AG04449 (cell line): ENCODE results near the gene ARHGAP33.

Experiments
- CTCF ChIA-PET: fragments of 350-600 bp; formaldehyde crosslinking; extraction: SDS; loops from one replicate; lab custom pipeline; 2021; ENCODE audit warnings: antibody characterized with exemption; lab: Yijun Ruan, JAX
- POLR2A ChIA-PET: fragments of 400-600, 350-600 bp; formaldehyde crosslinking; extraction: SDS; loops from one replicate; lab custom pipeline; 2020; ENCODE audit warnings: antibody characterized with exemption, inconsistent platforms; lab: Yijun Ruan, JAX
- DNase-seq: peaks from one replicate; pipeline ENCODE4 v3.0.0-alpha.2; 2010; ENCODE audit warnings: low read depth, low spot score
- H3K4me3 ChIP-seq: 2 replicates; pipeline ENCODE4 v1.5.1; 2011; ENCODE audit warnings: low read depth, mild to moderate bottlenecking, control low read depth, low read length
- CTCF ChIP-seq: IDR thresholded peaks from one replicate; pipeline ENCODE4 v1.5.1; 2011; ENCODE audit warnings: mild to moderate bottlenecking, moderate library complexity, low read length, control low read depth, inconsistent platforms; ENCODE audit not compliant: insufficient read depth; ENCODE audit errors: missing control alignments

Gene ARHGAP33

GRCh38 chr19:35733180-35734125 lies 41.9 kb upstream of the ARHGAP33 start:
- ChIA-PET POLR2A (no interaction called here), CTCF (no interaction called here)
- no peak for TF ChIP-seq CTCF
- no peak for DNase-seq
- H3K4me3 ChIP-seq, result no peak overlapping the region

DNA sequence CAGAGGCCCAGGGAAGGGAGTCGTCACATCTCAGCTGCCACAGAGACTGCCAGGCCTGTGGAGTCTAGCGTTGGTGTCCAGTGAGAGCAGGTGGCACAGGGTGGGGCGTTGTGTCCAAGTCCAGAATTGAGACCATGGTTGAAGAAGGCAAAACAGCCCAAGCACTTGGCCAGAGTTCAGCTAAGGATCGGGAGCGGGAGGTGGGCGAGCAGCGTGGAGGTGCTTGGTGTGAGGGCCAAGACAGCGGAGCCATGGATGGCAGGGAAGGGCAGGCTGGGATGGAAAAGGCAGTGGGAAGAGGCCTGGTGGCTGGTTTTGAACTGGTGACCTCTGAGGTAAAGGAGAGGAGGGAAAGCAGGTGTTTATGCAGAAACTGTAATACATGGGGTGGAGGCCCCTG lies 41.1 kb upstream of the ARHGAP33 start:
- no peak for DNase-seq
- POLR2A ChIA-PET, result no interaction called here
- CTCF ChIA-PET, result no interaction called here
- no peak for TF ChIP-seq CTCF
- no peak overlapping the region for H3K4me3 ChIP-seq

GRCh38 chr19:35734889-35735288 lies 40.5 kb upstream of the ARHGAP33 start:
- CTCF ChIA-PET, result no interaction called here
- TF ChIP-seq CTCF, result no peak
- POLR2A ChIA-PET, result no interaction called here

GRCh38 chr19:35736913-35737886 lies 38.2 kb upstream of the ARHGAP33 start:
- no peak overlapping the region for H3K4me3 ChIP-seq
- POLR2A ChIA-PET, result no interaction called here
- DNase-seq, result no peak
- CTCF ChIA-PET, result interaction anchor here (0.7 to 1.8 kb wide), 4 partner anchors 9 to 194 kb away, joined by 3 to 5 read pairs (median 3); no protein-coding TSS in a partner anchor
- TF ChIP-seq CTCF, result no peak

More at GRCh38 chr19:35734889-35735288, 40.5 kb upstream of the ARHGAP33 start:
- H3K4me3 ChIP-seq, result no peak overlapping the region
- DNase-seq, result no peak

GRCh38 chr19:35738021-35738886 lies 37.1 kb upstream of the ARHGAP33 start:
- ChIA-PET CTCF (interaction anchor here (1.8 kb wide), 1 partner anchor 10 kb away, joined by 5 read pairs; no protein-coding TSS in a partner anchor), POLR2A (no interaction called here)
- no peak for TF ChIP-seq CTCF

More at GRCh38 chr19:35738021-35738886, 37.1 kb upstream of the ARHGAP33 start:
- H3K4me3 ChIP-seq, result no peak overlapping the region
- DNase-seq, result no peak
